OCI-LY7 (cell line): ENCODE measurements around the gene RHBG. TPM values are rescaled to one million over a fixed set of nuclear protein-coding genes. Genes with fewer than 3 reads are reported as not detected.

Experiments used
- BruUV-seq: library from RNA; stranded (reverse); fragments of 400-500 nt; replicated peaks from 2 replicates; lab custom pipeline; 2021; lab: Mats Ljungman, UMichigan
- CTCF ChIA-PET: fragments of 300-600 bp; sonication (Branson Sonifier 250); formaldehyde crosslinking; loops from one replicate; lab custom pipeline; 2022; ENCODE audit warnings: antibody characterized with exemption; ENCODE audit not compliant: unreplicated experiment; lab: Charles Lee
- POLR2A ChIA-PET: fragments of 300-600 bp; sonication (Branson Sonifier 250); formaldehyde crosslinking; loops from one replicate; lab custom pipeline; 2022; ENCODE audit warnings: antibody characterized with exemption; lab: Charles Lee
- DNase-seq: peaks from one replicate; pipeline ENCODE4 v3.0.0-alpha.2; 2015; ENCODE audit warnings: low spot score
- H2AFZ ChIP-seq: fragments of 200-600 bp; sonication (generic), shearing (Covaris generic); 2 replicates; pipeline ENCODE4 v1.6.1; 2014; ENCODE audit warnings: mild to moderate bottlenecking, antibody characterized with exemption, low read length, moderate library complexity
- H3K27ac ChIP-seq: fragments of 200-600 bp; sonication (generic); 2 replicates; pipeline ENCODE4 v1.5.1; 2014; ENCODE audit warnings: mixed run types, low read depth, mild to moderate bottlenecking, moderate library complexity, low read length, inconsistent platforms; ENCODE audit not compliant: poor library complexity, severe bottlenecking
- H3K36me3 ChIP-seq: fragments of 200-600 bp; sonication (generic); 2 replicates; pipeline ENCODE4 v1.6.1; 2014; ENCODE audit warnings: mild to moderate bottlenecking, antibody characterized with exemption, low read length, moderate library complexity, mixed read lengths; ENCODE audit not compliant: insufficient read depth
- H3K4me1 ChIP-seq: fragments of 200-600 bp; sonication (generic); 2 replicates; pipeline ENCODE4 v1.5.1; 2014; ENCODE audit warnings: mild to moderate bottlenecking, low read length; ENCODE audit not compliant: insufficient read depth, poor library complexity, severe bottlenecking
- H3K4me2 ChIP-seq: fragments of 200-600 bp; sonication (generic); 2 replicates; pipeline ENCODE4 v1.6.1; 2014; ENCODE audit warnings: mild to moderate bottlenecking, low read length
- H3K4me3 ChIP-seq: fragments of 200-600 bp; sonication (generic); 2 replicates; pipeline ENCODE4 v1.5.1; 2014; ENCODE audit warnings: mild to moderate bottlenecking, low read depth, low read length; ENCODE audit not compliant: poor library complexity, severe bottlenecking
- H3K79me2 ChIP-seq: fragments of 200-600 bp; sonication (generic); 2 replicates; pipeline ENCODE4 v1.6.1; 2016; ENCODE audit warnings: low read depth, mild to moderate bottlenecking, low read length, moderate library complexity, mixed read lengths; ENCODE audit not compliant: insufficient read depth
- H3K9me2 ChIP-seq: fragments of 200-600 bp; sonication (generic); 2 replicates; pipeline ENCODE4 v1.6.1; 2016; ENCODE audit warnings: mild to moderate bottlenecking, low read length, mixed read lengths; ENCODE audit not compliant: insufficient read depth
- H3K9me3 ChIP-seq: fragments of 200-600 bp; sonication (generic); 2 replicates; pipeline ENCODE4 v1.6.1; 2014; ENCODE audit warnings: mild to moderate bottlenecking, mixed run types, low read length, mixed read lengths
- H4K20me1 ChIP-seq: fragments of 200-600 bp; sonication (generic); 2 replicates; pipeline ENCODE4 v1.6.1; 2014; ENCODE audit warnings: mild to moderate bottlenecking, antibody characterized with exemption, low read length, moderate library complexity, mixed read lengths; ENCODE audit not compliant: insufficient read depth
- CTCF ChIP-seq: fragments of 200-600 bp; sonication (generic); conservative IDR thresholded peaks from 2 replicates; pipeline ENCODE4 v1.5.1; 2014; ENCODE audit warnings: mild to moderate bottlenecking, antibody characterized with exemption, low read length, moderate library complexity, mixed read lengths
- EZH2phosphoT487 ChIP-seq: fragments of 200-600 bp; sonication (generic); IDR thresholded peaks from 2 replicates; pipeline ENCODE4 v1.6.1; 2018; ENCODE audit warnings: low read depth, borderline replicate concordance, mild to moderate bottlenecking, mixed run types, antibody characterized with exemption, low read length, moderate library complexity, mixed read lengths
- intact Hi-C: fragments of 100-400 bp; cut with micrococcal nuclease; formaldehyde crosslinking; loops from one replicate; pipeline ENCODE4 v1.10.0; 2022; ENCODE audit not compliant: unreplicated experiment
- total RNA-seq, 2 experiments: library from RNA; depleted of rRNA in 1 of 2; stranded (reverse); fragments of >200 nt in 1 of 2; shearing (Covaris generic) in 1 of 2; gene quantifications; 2 replicates each; pipeline ENCODE4 v1.2.3, GENCODE V29; 2014 to 2022

The RHBG gene
- total RNA-seq, 2 experiments from 2014 or later: not detected

- intact Hi-C loops: loop anchor here (1.0 to 5.0 kb wide), 3 partner anchors 56 to 186 kb away; partner anchors contain the start of genes SEMA4A and SMG5
- Histone ChIP-seq H3K27ac (peak overlapping the region; percentile 83), H3K4me2 (peak overlapping the region; percentile 92), H3K4me1 (peaks cover 26% of the 10 kb centered on the region), H3K9me3 (no peaks in the 10 kb centered on the region), H3K9me2 (no peaks in the 10 kb centered on the region), H3K79me2 (peaks cover 51% of the 10 kb centered on the region), H3K36me3 (peaks cover 50% of the 10 kb centered on the region), H3K4me3 (peak overlapping the region; percentile 98), H4K20me1 (peaks cover 23% of the 10 kb centered on the region), H2AFZ (peak overlapping the region; percentile 48; the same call in 1 of the 2 replicates)
- ChIA-PET POLR2A (interaction anchor here (0.9 to 1.0 kb wide), 2 partner anchors 187 to 255 kb away, joined by 3 read pairs; no protein-coding TSS in a partner anchor), CTCF (no interaction called here)
- TF ChIP-seq EZH2phosphoT487: no peak
- no peak for TF ChIP-seq CTCF
- no TSS peak for BruUV-seq
- no peak for DNase-seq
These were observed 31.2 kb upstream of the RHBG start for GRCh38 chr1:156337888-156338179.

- peak within 1 kb of the TSS; percentile 92 for H3K4me2 ChIP-seq
- peaks cover 48% of the 10 kb centered on the region for H3K79me2 ChIP-seq
- ChIA-PET POLR2A (interaction anchor here (0.7 to 1.0 kb wide), 3 partner anchors 188 to 836 kb away, joined by 3 read pairs; no protein-coding TSS in a partner anchor), CTCF (interaction anchor here (0.7 kb wide), 1 partner anchor 106 kb away, joined by 3 read pairs; no protein-coding TSS in a partner anchor)
- TF ChIP-seq CTCF: no peak
- TF ChIP-seq EZH2phosphoT487: no peak
- H3K9me2 ChIP-seq: no peaks in the 10 kb centered on the region
- no TSS peak for BruUV-seq
- peak within 1 kb of the TSS; percentile 98 for H3K4me3 ChIP-seq
- peak within 1 kb of the TSS; percentile 62 for H2AFZ ChIP-seq
- intact Hi-C loops: loop anchor here (5.0 kb wide), 2 partner anchors 154 to 186 kb away; partner anchors contain the start of gene SEMA4A
- peaks cover 23% of the 10 kb centered on the region for H4K20me1 ChIP-seq
- H3K27ac ChIP-seq: peak within 1 kb of the TSS; percentile 83
- H3K4me1 ChIP-seq: peaks cover 26% of the 10 kb centered on the region
- DNase-seq: peak; percentile 99
- no peaks in the 10 kb centered on the region for H3K9me3 ChIP-seq
- peaks cover 45% of the 10 kb centered on the region for H3K36me3 ChIP-seq
These were observed 30.6 kb upstream of the RHBG start, which contains the start of the genes CCT3 and TSACC for GRCh38 chr1:156338180-156338976. CCT3 (minus strand) TSS chr1:156338292; CDS start chr1:156338184, 108 bp downstream. TSACC (plus strand) TSS chr1:156338526; CDS start chr1:156339758, 1,232 bp downstream.
